GM11168 (cell line): ENCODE measurements around the gene POLR1H.

Experiments used
- in situ Hi-C: fragments of 300-500 bp; cut with MboI; formaldehyde crosslinking; loops from one replicate; pipeline ENCODE4 v1.12.0; 2022; ENCODE audit warnings: low sequenced_read_pairs; ENCODE audit not compliant: unreplicated experiment

The POLR1H gene

GRCh38 chr6:30060606-30061091 lies 416 bp upstream of the POLR1H start:
- in situ Hi-C loops = no loop called here

GRCh38 chr6:30061858-30062458 lies 893 bp downstream of the POLR1H start:
- in situ Hi-C loops = no loop called here

- in situ Hi-C loops = no loop called here
Observed at GRCh38 chr6:30062471-30063178, 1.6 kb downstream of the POLR1H start.

DNA sequence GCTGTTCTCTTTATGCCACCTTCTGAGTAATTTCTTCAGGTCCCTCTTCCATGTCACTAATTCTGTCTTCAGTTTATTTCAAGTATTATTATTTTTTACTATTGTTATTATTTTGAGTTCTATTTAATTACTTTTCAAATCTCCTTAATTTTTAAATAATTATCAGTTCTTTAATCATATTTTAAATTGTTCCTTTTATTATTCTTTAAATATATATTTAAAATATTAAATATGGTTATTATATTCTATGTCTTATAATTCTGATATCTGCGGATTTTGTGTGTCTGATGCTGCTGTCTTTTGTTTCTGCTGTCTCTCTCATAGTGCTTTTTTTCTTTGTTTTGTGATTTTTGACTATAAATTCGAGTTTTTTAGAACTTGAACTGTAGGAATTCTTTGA lies 2.2 kb downstream of the POLR1H start:
- in situ Hi-C loops = no loop called here

- in situ Hi-C loops = no loop called here
Observed at GRCh38 chr6:30066082-30066481, 5.0 kb downstream of the POLR1H start.

GRCh38 chr6:30066577-30067459 lies 5.8 kb downstream of the POLR1H start, which contains the start of gene PPP1R11:
PPP1R11 (plus strand) TSS chr6:30067198; CDS start chr6:30067411, 213 bp downstream.
- in situ Hi-C loops = no loop called here

DNA sequence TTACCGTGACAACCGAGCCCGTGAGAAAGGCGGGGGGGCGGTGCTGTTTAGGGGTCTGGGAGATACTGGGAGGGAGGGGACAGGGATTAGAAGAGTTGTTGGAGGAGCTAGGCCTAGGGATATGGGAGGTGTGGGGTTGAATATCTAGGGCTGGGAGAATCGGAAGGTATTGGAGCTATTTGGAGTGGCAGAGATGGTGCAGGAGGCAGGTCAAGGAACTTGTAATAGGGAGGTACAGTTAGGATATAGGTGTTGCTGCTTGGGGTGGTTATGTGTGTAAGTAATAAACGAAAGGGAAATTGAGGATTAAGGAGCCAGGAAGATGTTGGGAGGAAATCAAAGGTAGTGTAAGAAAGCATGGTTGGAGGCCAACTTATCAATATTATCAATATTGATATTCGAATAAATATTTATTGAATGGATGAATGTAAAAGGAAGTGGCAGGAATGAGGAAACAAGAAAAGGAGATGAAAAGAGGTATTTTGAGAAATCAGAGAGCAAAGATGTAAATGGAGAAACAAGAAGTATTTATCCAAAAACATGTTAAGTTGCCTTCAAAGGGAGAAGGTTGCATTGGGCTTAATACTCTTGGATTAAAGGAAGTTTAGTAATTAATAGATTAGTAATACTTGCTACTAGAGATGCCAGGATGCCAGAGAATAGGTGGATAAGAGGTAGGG lies 6.5 kb downstream of the POLR1H start:
- in situ Hi-C loops = no loop called here

- in situ Hi-C loops = no loop called here
Observed at GRCh38 chr6:30071081-30071818, 10.2 kb downstream of the POLR1H start.

DNA sequence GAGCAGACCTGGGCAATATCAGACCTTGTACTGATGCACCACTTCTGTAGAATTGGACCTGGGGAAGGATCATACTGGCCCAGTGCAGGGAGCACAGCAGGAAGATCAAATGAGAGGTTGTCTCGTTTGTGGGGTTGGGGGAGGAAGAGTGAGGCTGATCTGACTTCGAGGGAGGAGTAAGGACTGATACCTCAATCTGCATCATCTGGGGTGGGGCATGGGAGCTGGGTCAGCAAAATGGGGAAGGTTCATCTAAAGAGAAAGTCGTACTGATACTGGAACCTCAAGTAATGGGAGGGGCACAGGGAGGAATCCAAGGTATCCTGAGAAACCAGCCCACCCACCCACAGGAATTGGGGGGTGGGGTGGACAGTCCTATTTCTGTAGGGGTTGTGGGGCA lies 10.8 kb downstream of the POLR1H start:
- in situ Hi-C loops = no loop called here

- in situ Hi-C loops = no loop called here
Observed at GRCh38 chr6:30073489-30074235, 12.6 kb downstream of the POLR1H start.

GRCh38 chr6:30074331-30075093 lies 13.4 kb downstream of the POLR1H start:
- in situ Hi-C loops = no loop called here

GRCh38 chr6:30075094-30075789 lies 14.2 kb downstream of the POLR1H start, which contains the start of gene RNF39:
RNF39 (minus strand) TSS chr6:30075769; CDS start chr6:30075585, 184 bp downstream.
- in situ Hi-C loops = no loop called here

- in situ Hi-C loops = no loop called here
Observed at GRCh38 chr6:30075790-30076732, 15.0 kb downstream of the POLR1H start.

DNA sequence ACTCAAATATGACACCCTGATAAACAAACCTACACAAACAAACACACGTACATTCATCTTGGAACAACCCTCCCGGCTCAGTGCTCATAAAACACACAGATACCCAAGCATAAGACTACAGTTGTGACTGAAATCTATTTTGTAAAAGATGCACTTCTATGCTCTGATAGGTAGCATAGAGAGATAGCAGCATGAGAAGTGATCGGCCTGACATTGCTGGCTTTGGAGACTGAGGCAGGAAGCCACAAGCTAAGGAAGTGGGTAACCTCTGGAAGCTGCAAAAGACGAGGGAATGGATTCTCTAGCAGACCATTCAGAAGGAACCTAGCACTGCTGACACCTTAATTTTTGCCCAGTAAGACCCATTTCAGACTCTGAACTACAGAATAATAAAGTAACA lies 16.2 kb downstream of the POLR1H start:
- in situ Hi-C loops = no loop called here

DNA sequence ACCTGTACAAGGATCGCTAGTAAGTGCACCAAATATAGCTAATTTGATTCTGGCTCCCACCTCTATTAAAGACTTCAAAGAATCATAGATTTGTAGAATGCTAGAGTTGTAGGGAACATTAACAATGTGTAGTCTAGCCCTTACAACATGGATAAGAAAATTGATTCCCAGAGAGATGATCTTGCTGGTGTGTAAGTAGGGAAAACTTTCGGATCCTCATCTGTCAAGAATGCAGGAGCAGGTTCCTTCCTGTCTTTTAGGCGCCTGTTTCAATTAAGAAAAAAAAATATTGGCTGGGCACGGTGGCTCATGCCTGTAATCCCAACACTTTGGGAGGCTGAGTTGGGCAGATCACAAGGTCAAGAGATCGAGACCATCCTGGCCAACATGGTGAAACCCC lies 26.8 kb downstream of the POLR1H start:
- in situ Hi-C loops = no loop called here

GRCh38 chr6:30091577-30092381 lies 30.7 kb downstream of the POLR1H start:
- in situ Hi-C loops = no loop called here
